Skeletal muscle tissue (tissue), 4 donors: ENCODE measurements around the gene MBOAT1. TPM values are rescaled to one million over a fixed set of nuclear protein-coding genes. Genes with fewer than 3 reads are reported as not detected.

ENCODE experiments used
- H3K27ac ChIP-seq: one replicate; pipeline ENCODE4 v1.7.0; 2013; ENCODE audit warnings: mild to moderate bottlenecking, low read depth, low read length, inconsistent platforms
- H3K27me3 ChIP-seq, 3 donors: one replicate each; pipeline ENCODE4 v1.7.0; 2013; ENCODE audit warnings: low read length in 3 of 3; ENCODE audit not compliant: control insufficient read depth in 3 of 3, insufficient read depth in 3 of 3
- H3K36me3 ChIP-seq, 3 donors: one replicate each; pipeline ENCODE4 v1.7.0; 2013; ENCODE audit warnings: low read length in 3 of 3; ENCODE audit not compliant: control insufficient read depth in 3 of 3, insufficient read depth in 3 of 3
- H3K4me1 ChIP-seq, 3 donors: one replicate each; pipeline ENCODE4 v1.7.0; 2013; ENCODE audit warnings: low read length in 3 of 3, mild to moderate bottlenecking in 3 of 3; ENCODE audit not compliant: control insufficient read depth in 3 of 3, insufficient read depth in 3 of 3
- H3K4me3 ChIP-seq, 3 donors: one replicate each; pipeline ENCODE4 v1.7.0; 2013; ENCODE audit warnings: low read length in 3 of 3
- H3K9ac ChIP-seq, 3 donors: one replicate each; pipeline ENCODE4 v1.7.0; 2013; ENCODE audit warnings: low read length in 3 of 3, mild to moderate bottlenecking in 3 of 3, moderate library complexity in 2 of 3, low read depth in 1 of 3
- H3K9me3 ChIP-seq, 3 donors: one replicate each; pipeline ENCODE4 v1.7.0; 2013; ENCODE audit warnings: low read length in 3 of 3; ENCODE audit not compliant: control insufficient read depth in 3 of 3
- total RNA-seq: library from RNA; depleted of rRNA; stranded (reverse); fragments of >200 nt; gene quantifications from one replicate; pipeline ENCODE4 v1.2.3, GENCODE V29; 2014
- donor health status: Osteomylitis.

The MBOAT1 gene
- total RNA-seq, 1 donor from 2014 or later = 8.9 TPM

GRCh38 chr6:20095436-20095835 lies 116.8 kb downstream of the MBOAT1 start:
- Histone ChIP-seq H3K4me3 (no peak overlapping the region), H3K9ac (no peak overlapping the region), H3K27me3 (no peaks in the 10 kb centered on the region), H3K9me3 (no peaks in the 10 kb centered on the region), H3K4me1 (peaks cover 0 to 7% (median 4%) of the 10 kb centered on the region in 3 donors), H3K27ac (no peak overlapping the region), H3K36me3 (no peaks in the 10 kb centered on the region)

- Histone ChIP-seq H3K36me3 (no peaks in the 10 kb centered on the region), H3K9me3 (peaks cover 0 to 3% (median 0%) of the 10 kb centered on the region in 3 donors), H3K4me1 (no peaks in the 10 kb centered on the region), H3K4me3 (no peak overlapping the region), H3K9ac (no peak overlapping the region), H3K27me3 (no peaks in the 10 kb centered on the region), H3K27ac (no peak overlapping the region)
Measured at GRCh38 chr6:20092071-20092566, 120.2 kb downstream of the MBOAT1 start.

- H3K27me3 ChIP-seq = no peaks in the 10 kb centered on the region
- H3K9ac ChIP-seq = no peak overlapping the region
- H3K27ac ChIP-seq = no peak overlapping the region
- H3K4me3 ChIP-seq = no peak overlapping the region
- peaks cover 0 to 6% (median 3%) of the 10 kb centered on the region in 3 donors for H3K9me3 ChIP-seq
- no peaks in the 10 kb centered on the region for H3K36me3 ChIP-seq
- H3K4me1 ChIP-seq = no peaks in the 10 kb centered on the region
Measured at GRCh38 chr6:20086992-20087391, 125.3 kb downstream of the MBOAT1 start.

- Histone ChIP-seq H3K36me3 (no peaks in the 10 kb centered on the region), H3K4me3 (no peak overlapping the region), H3K9ac (no peak overlapping the region), H3K27ac (no peak overlapping the region), H3K4me1 (no peaks in the 10 kb centered on the region), H3K27me3 (no peaks in the 10 kb centered on the region), H3K9me3 (peaks cover 0 to 6% (median 3%) of the 10 kb centered on the region in 3 donors)
Measured at GRCh38 chr6:20085817-20086216, 126.5 kb downstream of the MBOAT1 start.

- Histone ChIP-seq H3K9me3 (peaks cover 0 to 6% (median 3%) of the 10 kb centered on the region in 3 donors), H3K9ac (no peak overlapping the region), H3K4me3 (no peak overlapping the region), H3K27ac (no peak overlapping the region), H3K4me1 (no peaks in the 10 kb centered on the region), H3K36me3 (no peaks in the 10 kb centered on the region), H3K27me3 (no peaks in the 10 kb centered on the region)
Measured at GRCh38 chr6:20084411-20084810, 127.9 kb downstream of the MBOAT1 start.

- Histone ChIP-seq H3K27me3 (peaks cover 0 to 3% (median 0%) of the 10 kb centered on the region in 3 donors), H3K4me3 (no peak overlapping the region), H3K27ac (no peak overlapping the region), H3K9ac (no peak overlapping the region), H3K4me1 (no peaks in the 10 kb centered on the region), H3K36me3 (no peaks in the 10 kb centered on the region), H3K9me3 (peaks cover 0 to 7% (median 3%) of the 10 kb centered on the region in 3 donors)
Measured at GRCh38 chr6:20071998-20072397, 140.3 kb downstream of the MBOAT1 start.

- Histone ChIP-seq H3K9ac (no peak overlapping the region), H3K27ac (no peak overlapping the region), H3K27me3 (peaks cover 0 to 3% (median 0%) of the 10 kb centered on the region in 3 donors), H3K4me1 (no peaks in the 10 kb centered on the region), H3K36me3 (no peaks in the 10 kb centered on the region), H3K4me3 (no peak overlapping the region), H3K9me3 (peaks cover 0 to 7% (median 3%) of the 10 kb centered on the region in 3 donors)
Measured at GRCh38 chr6:20070047-20070446, 142.2 kb downstream of the MBOAT1 start.

- Histone ChIP-seq H3K4me1 (no peaks in the 10 kb centered on the region), H3K9ac (no peak overlapping the region), H3K36me3 (no peaks in the 10 kb centered on the region), H3K27me3 (peaks cover 0 to 3% (median 0%) of the 10 kb centered on the region in 3 donors), H3K27ac (no peak overlapping the region), H3K4me3 (no peak overlapping the region), H3K9me3 (peaks cover 0 to 7% (median 3%) of the 10 kb centered on the region in 3 donors)
Measured at GRCh38 chr6:20069021-20069522, 143.2 kb downstream of the MBOAT1 start.

GRCh38 chr6:20068421-20068988 lies 143.8 kb downstream of the MBOAT1 start:
- Histone ChIP-seq H3K4me3 (no peak overlapping the region), H3K9ac (no peak overlapping the region), H3K9me3 (peaks cover 0 to 7% (median 3%) of the 10 kb centered on the region in 3 donors), H3K4me1 (no peaks in the 10 kb centered on the region), H3K27me3 (peaks cover 0 to 3% (median 0%) of the 10 kb centered on the region in 3 donors), H3K36me3 (no peaks in the 10 kb centered on the region), H3K27ac (no peak overlapping the region)

- Histone ChIP-seq H3K4me3 (no peak overlapping the region), H3K27me3 (no peaks in the 10 kb centered on the region), H3K4me1 (no peaks in the 10 kb centered on the region), H3K36me3 (no peaks in the 10 kb centered on the region), H3K9me3 (no peaks in the 10 kb centered on the region), H3K9ac (no peak overlapping the region), H3K27ac (no peak overlapping the region)
Measured at GRCh38 chr6:20061952-20062351, 150.3 kb downstream of the MBOAT1 start.
